Sciatic nerve (tissue), 2 donors: ENCODE measurements around the gene NPLOC4. TPM values are rescaled to one million over a fixed set of nuclear protein-coding genes. Genes with fewer than 3 reads are reported as not detected.

ENCODE experiments used
- ATAC-seq: fragments of 200-7000 bp; cut with Tn5 transposase; one replicate; pipeline ENCODE4 v1.9.1; 2020; ENCODE audit warnings: mild to moderate bottlenecking, moderate library complexity
- DNase-seq: peaks from one replicate; pipeline ENCODE4 v3.0.0-alpha.2; 2020; ENCODE audit warnings: low spot score
- intact Hi-C: fragments of 100-400 bp; cut with DNase I; formaldehyde crosslinking; loops from one replicate; pipeline ENCODE4 v1.14.2; 2022
- total RNA-seq: library from RNA; stranded (reverse); fragmentation: NEBNext Ultra II Directional; extraction: Animal tissue kit (Norgen Biotek cat#: 25700); gene quantifications from one replicate; pipeline ENCODE4 v1.2.1, GENCODE V29; 2021
- donor health status: DM: no; HTN: no; CAD: no.
- donor health status: DM: no; HTN: no; CAD: no.

Gene NPLOC4
- total RNA-seq, 1 donor from 2014 or later: 82.3 TPM

GRCh38 chr17:81542431-81543338, 94.2 kb downstream of the NPLOC4 start:
- DNase-seq (no peak), ATAC-seq (no peak)
- intact Hi-C loops: no loop called here

GRCh38 chr17:81541123-81541522, 95.8 kb downstream of the NPLOC4 start:
- no peak for DNase-seq
- no peak for ATAC-seq
- intact Hi-C loops: no loop called here

- intact Hi-C loops: no loop called here
- ATAC-seq (no peak), DNase-seq (no peak)
Measured at GRCh38 chr17:81540676-81541027, 96.3 kb downstream of the NPLOC4 start.

GRCh38 chr17:81539961-81540675, 96.8 kb downstream of the NPLOC4 start:
- no peak for DNase-seq
- intact Hi-C loops: no loop called here
- ATAC-seq: no peak

- no peak for ATAC-seq
- intact Hi-C loops: no loop called here
- DNase-seq: no peak
Measured at GRCh38 chr17:81539571-81539900, 97.4 kb downstream of the NPLOC4 start.

- ATAC-seq (no peak), DNase-seq (no peak)
- intact Hi-C loops: no loop called here
Measured at GRCh38 chr17:81538651-81539570, 98.0 kb downstream of the NPLOC4 start.

- intact Hi-C loops: no loop called here
- peak; percentile 9 for ATAC-seq
- DNase-seq: no peak
Measured at GRCh38 chr17:81537856-81538555, 98.9 kb downstream of the NPLOC4 start.

GRCh38 chr17:81537343-81537855, 99.5 kb downstream of the NPLOC4 start:
- intact Hi-C loops: no loop called here
- no peak for DNase-seq
- ATAC-seq: peak; percentile 38

- no peak for ATAC-seq
- intact Hi-C loops: no loop called here
- no peak for DNase-seq
Measured at GRCh38 chr17:81536299-81537290, 100.3 kb downstream of the NPLOC4 start.

GRCh38 chr17:81535480-81536298, 101.2 kb downstream of the NPLOC4 start:
- DNase-seq (no peak), ATAC-seq (no peak)
- intact Hi-C loops: no loop called here

- intact Hi-C loops: no loop called here
- ATAC-seq: no peak
- no peak for DNase-seq
Measured at GRCh38 chr17:81535007-81535328, 101.9 kb downstream of the NPLOC4 start.

- ATAC-seq (no peak), DNase-seq (no peak)
- intact Hi-C loops: no loop called here
Measured at GRCh38 chr17:81534157-81535006, 102.5 kb downstream of the NPLOC4 start.

GRCh38 chr17:81533339-81534141, 103.4 kb downstream of the NPLOC4 start:
- DNase-seq (no peak), ATAC-seq (no peak)
- intact Hi-C loops: no loop called here

GRCh38 chr17:81532490-81533287, 104.2 kb downstream of the NPLOC4 start:
- ATAC-seq: no peak
- intact Hi-C loops: no loop called here

More at GRCh38 chr17:81532490-81533287, 104.2 kb downstream of the NPLOC4 start:
- no peak for DNase-seq
